Measurements from ENCODE around the gene SDK1.
"Not testable (repeated sequence)": the region's sequence is repeated elsewhere in the genome, so short reads cannot be mapped to it uniquely, and the experiment has no call there.

The SDK1 gene

DNA sequence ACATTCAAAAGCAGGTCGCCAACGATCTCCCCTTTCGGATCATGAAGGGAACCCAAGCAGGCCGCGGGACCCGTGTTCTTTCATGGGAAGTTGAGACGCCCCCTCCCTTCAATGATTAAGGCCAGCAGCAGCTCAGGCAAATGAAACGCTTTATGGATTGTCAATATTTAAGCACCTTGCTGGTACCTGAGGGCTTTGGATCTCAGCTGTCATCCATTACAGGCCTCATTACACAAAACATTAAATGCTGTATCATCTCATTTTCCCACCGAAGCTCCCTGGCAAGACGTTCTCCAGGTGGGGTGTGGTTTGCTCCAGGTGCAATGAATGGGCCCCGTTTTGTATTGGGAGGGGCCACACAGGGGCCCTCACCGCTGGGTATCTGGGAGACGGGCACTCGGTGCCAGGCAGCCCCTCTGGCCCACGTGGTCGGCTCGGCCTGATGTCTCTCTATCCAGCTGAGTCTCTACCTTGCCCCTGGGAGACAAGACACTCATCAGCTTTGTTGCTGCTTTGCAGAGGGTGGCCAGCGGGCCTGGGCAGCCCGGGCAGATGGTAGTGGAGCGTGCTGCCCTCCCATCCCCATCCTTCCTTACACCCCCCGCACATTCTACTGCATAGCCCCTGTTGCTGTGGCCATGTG lies 925.0 kb downstream of the SDK1 start:
- no peak for DNase-seq

DNA sequence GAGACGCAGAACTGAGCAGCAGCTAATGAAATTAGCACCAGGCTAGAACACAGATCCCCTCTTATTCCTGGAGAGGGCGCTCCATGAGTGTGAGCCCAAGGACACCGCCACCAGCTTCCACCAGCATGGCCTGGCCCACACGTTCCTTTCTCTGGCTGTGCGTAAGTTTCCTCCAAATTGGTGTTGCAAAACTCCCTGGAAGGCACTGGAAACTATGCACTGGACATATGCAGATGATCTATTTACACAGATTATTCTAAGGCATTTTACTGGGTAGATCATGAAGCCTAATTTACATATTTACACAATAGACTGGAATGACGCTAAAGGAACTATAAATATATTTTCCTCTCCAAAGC lies 925.5 kb downstream of the SDK1 start:
- DNase-seq = no peak

DNA sequence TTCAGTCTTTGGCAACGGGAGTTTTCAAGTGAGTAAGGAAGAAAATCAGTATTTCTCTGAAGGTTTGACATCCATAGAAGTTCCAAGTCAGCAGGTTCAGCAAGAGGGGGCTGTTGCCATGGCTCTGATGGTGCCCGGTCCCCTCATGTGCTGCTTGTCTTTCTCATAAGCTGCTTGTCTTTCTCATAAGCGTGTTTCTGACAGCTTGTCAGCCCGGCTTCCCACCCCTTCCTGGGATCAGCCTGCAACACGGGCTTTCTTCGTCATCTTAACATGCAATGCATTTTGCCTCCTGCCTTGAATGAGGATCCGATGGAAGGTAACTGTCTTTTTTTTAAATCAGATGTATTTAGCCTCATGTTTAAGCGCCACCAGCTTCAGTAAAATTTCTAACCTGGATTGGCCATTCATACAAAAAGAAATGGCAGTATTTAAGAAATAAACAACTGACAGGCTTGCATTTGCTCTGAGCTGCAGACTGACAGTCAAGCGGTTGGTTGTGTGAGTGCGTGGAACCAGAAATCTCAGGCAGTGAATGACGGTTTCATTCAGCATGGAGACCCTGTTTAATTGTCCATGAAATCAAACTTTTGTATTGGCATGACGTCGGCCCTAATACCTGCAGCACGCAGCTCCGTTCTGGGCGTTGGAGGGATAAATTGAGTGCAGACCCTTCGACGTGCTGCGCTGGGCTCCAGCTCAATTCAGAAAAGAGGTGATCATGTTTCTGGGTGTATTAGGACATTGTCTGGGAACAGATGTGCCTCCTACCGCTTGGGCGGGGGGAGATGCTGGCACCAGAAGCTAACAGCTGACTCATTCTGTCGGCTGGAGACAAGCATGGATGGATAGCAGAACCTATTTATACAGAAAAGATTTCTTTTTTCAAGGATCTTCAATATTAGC lies 926.3 kb downstream of the SDK1 start:
- DNase-seq = no peak

DNA sequence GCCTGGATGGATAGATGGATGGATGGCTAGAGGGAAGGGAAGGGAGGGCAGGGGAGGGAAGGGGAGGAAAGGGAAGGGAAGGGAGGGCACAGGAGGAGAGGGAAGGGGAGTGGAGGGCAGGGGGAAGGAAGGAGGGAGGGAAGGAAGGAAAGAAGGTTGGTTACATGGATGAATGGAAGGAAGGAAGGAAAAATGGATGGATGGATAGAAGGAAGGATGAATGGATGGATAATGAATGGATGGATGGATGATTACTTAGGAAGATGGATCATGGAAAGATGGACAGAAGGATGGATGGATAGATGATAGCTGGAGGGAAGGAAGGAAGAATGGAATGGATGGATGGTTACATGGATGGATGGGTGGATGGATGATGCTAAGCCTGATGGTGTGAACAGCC lies 929.3 kb downstream of the SDK1 start:
- no peak for DNase-seq

DNA sequence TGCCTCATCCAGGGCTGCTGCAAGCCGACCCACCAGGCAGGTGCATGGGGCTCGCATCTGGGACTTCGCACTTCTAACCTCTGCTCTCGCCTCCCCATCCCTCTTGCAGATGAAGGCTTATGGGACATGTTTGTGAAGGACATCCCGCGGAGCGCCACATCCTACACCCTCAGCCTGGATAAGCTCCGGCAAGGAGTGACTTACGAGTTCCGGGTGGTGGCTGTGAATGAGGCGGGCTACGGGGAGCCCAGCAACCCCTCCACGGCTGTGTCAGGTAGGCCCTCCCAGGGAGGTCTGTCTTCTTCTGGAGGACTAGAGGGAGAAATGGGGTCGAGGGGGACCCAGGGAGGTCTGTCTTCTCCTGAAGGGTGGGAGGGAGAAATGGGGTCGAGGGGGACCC lies 932.1 kb downstream of the SDK1 start:
- DNase-seq = no peak

DNA sequence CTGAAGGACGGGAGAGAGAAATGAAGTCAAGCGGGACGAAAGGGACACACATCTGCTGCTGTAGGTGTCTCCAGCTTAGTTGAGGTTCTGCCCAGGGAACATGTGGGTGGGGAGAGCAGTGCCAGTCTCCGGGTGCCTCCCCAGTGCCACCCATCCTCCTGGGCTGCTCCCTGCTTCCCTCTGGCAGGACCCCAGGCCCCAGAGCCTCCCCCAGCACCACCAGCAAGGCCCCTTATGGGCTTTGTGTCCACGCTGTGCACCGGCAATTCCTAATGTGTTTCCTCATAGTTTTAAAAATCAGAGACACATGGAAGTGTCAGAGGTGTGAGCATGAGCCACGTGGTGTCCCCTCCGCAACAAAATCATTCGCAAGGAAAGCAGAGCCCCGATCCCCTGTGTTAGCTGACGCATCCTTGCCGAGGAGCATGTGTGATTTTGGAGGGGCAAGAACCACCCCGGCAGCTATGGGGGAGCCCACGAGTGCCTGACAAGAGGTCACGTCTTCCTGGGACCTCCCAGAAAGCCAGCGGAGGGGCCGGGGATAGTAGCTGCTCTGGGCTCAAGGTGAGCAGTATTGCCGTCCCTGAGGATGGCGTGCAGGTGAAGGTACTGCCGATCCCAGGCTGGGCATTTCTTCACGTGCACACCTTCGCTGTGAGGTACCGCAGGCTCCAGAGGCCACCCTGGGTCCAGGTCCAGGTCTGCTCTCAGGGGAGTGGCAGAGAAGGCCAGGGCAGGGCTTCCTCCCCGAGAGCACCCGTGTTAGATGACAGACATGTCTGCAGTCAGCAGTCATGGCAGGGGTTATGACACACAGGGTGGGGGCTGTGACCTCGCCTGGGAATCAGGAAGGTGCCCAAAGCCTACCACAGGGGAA lies 932.8 kb downstream of the SDK1 start:
- no peak for DNase-seq

DNA sequence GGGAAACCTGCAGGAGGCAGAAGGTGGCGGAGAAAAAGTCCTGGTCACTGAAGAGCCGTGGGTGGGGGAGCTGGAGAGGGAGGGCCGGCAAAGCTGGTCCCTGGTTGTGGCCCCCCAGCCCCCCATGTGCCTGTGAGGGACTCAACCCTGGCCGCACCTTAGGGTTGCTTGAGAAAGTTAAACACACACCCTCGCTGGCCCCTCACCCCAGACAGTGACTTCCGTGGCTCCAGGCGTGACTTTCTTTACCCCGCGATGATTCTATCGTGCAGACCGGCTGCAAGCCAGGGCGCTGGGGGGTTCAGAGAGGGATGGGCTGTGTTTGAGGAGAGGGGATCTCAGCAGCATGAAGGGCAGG lies 933.4 kb downstream of the SDK1 start:
- DNase-seq = no peak

DNA sequence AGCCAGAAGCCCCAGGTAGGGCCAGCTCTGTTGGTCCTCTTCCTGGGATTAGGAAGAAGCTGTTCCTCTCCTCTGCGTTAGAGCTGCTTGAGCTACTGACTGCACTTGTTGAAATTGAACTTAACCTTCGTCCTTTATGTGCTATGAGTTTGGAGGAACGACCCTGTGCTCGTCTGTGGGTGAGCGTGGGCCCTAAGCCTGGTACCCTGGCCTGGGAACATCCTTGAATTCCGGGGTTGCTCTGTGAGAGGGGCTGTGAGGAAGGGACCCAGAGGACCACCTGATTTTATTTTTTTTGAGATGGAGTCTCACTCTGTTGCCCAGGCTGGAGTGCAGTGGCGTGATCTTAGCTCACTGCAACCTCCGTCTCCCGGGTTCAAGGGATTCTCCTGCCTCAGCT lies 933.8 kb downstream of the SDK1 start:
- no peak for DNase-seq

DNA sequence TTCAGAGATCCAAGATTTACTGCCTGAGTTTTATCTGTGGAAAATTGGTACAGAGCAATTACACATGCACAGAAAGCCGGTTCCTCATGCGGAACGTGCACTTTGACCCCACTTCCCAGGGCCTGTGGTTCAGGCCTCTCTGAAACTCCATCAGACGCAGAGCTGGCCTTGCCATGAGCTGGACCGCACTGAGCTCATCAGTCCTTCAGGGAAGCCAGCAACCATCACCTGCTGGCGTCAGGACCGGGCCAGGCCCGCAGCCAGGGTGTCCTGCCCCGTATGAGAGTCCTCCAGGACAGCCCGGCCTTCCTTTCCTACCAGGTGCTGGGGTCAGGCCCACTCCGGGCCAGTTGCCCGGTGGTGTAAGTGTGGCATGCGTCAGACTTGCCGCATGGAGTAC lies 934.5 kb downstream of the SDK1 start:
- DNase-seq = no peak

DNA sequence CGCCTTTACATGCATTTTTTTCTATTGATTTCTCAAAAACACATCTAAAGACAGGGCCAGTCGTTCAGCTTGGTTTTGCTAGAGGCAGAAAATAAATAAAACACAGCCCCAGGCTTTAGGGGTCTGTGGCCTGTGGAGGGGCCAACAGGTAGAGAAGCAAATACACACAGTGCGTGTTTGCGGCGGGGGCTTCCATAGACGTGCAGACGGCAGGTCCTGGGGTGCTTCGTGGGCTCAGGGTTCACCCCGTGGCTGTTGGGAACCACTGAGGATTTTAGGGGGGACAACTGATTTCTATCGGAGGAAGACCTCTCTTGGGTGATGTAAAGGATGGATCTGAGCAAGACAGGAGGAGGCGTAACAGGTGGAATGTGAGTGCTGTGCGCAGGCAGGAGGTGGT lies 935.3 kb downstream of the SDK1 start:
- no peak for DNase-seq

DNA sequence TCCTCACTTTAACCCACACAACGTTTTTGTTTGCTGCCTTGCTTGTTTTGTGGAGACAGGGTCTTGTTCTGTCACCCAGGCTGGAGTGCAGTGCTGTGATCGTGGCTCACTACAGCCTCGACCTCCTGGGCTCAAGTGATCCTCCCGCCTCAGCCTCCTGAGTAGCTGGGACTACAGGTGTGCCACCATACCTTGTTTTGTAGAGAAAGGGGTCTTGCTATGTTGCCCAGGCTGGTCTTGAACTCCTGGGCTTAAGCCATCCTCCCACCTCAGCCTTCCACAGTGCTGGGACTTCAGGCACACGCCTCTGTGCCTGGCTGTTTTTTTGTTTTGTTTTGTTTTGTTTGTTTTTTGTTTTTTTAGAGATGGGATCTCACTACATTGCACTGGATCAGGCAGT lies 935.8 kb downstream of the SDK1 start:
- DNase-seq = not testable (repeated sequence)

DNA sequence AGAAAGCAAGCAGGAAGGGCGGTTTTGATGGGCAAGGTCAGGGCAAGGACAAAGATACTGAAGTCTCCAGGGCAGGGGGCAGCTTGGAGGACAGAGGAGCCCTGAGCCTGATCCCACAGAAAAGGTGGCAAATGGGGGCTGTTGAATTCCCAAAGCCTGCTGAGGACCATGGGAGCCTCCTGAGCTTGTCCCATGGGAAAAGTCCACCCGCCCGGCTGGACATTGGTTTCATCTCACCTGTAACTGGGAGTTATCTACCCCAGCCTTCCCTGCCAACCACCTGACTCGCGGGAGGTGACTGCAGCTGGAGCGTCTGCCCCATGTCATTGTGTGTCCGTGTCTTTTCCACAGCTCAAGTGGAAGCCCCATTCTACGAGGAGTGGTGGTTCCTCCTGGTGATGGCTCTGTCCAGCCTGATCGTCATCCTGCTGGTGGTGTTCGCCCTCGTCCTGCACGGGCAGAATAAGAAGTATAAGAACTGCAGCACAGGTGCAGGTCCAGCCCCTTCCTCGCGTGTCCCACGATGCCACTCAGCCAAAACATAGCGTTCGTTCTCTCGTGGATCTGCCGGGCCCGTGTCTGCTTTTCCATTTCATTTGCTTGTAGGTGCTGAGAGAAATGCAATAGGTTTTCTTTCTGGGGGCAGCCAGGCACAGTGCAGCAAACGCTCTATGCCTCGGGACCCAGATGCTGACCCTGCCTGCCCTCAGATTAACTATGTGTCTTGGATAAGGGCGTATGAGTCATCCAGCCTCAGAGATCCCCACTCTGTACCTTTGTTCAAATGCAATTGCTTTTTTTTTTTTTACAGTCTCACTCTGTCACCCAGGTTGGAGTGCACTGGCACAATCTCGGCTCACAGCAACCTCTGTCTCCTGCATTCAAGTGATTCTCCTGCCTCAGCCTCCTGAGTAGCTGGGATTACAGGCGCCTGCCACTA lies 936.5 kb downstream of the SDK1 start:
- no peak for DNase-seq

DNA sequence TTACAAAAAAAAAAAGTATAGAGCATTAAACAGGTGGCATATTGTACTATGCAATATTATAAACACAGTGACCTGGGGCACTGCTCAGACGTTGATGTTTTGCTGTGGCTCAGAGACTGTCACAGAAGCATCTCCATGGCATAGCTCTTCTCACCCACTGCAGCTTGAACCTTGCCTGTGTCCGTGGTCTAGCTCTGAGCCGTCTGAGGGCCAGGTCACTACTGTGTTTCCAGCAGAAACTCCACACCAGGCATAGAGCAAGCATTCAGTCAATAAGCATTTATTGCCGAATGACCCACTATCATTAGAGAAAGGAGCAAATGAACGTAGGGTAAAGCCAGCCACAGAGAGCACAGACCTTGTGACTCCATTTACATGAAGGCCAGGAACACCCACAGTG lies 937.8 kb downstream of the SDK1 start:
- no peak for DNase-seq

DNA sequence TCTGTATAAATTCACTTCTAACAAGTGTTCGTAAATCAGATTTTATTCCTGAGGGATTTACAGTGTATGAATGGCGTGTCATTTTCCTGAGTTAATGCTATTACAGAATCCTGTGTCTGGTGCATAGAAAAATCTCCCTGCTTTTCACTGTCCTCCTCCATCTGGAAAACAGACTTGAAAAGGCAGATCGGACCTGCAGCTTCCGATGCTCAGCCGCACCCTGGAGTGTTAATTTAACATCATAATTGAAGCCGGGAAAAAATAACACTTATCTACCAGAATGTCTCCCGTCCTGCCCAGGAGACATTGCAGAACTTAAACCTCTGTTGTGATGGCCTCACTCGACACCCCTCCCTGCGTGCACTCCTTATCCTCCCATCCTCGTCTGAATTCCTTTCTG lies 939.0 kb downstream of the SDK1 start:
- no peak for DNase-seq

DNA sequence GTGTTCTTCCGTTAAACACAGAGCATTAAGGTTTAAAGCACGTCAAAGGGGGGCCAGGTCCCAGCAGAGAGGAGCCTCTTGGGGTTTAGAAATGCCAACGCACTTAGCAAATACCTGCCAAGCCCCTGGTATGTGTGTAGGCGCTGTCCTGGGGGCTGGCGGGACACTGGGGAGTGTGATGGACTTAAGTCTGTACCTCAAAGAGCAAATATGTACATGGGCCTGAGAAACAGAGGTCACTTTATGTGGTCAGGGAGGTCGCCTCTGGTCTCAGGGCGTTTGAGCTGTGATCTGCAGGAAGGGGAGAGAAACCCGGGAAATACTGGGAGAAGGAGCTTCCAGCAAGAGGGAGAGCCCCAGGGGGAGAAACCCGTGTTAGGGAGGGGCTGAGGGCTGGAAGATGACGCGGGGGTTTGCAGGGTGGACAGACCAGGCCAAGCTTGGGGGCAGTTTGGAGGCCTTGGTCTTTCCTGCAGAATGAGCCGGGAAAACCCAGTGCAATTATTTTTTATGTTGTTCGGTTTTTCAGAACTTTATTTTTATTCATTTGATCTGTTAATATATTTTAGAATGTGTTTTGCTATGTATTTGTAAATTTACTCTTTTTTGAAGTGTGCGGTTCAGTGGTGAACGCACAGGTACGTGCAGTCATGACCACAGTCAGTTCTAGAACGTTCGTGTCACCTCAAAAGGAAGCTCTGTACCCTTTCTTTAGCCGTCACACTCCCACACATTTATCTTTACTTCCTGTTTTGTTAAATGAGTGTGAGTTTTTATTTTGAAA lies 939.7 kb downstream of the SDK1 start:
- no peak for DNase-seq

DNA sequence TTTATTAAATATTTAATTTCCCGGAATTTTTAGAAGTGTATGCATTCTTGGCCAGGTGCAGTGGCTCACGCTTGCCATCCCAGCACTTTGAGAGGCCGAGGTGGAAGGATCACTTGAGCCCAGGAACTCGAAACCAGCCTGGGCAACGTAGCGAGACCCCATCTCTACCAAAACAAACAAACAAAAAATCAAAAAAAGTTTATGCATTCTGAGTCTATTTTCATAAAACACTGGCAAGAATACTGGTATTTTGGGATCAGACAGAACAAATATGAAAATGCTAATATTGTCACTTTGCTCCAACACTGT lies 940.2 kb downstream of the SDK1 start:
- no peak for DNase-seq

DNA sequence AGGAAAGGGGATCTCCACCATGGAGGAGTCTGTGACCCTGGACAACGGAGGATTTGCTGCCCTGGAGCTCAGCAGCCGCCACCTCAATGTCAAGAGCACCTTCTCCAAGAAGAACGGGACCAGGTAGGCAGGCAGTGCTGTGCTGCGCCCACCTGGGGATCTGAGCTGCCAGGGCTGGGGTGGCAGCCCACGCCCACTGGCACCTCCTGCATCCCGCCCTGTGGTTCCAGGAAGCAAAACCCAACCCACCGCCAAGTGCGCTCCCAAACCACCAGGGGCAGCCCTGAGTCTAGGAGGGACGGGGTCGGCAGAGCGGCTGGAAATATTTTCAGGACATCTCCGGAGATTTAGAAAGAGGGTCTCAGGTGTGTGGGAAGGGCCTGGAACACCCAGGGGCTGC lies 940.7 kb downstream of the SDK1 start:
- no peak for DNase-seq

DNA sequence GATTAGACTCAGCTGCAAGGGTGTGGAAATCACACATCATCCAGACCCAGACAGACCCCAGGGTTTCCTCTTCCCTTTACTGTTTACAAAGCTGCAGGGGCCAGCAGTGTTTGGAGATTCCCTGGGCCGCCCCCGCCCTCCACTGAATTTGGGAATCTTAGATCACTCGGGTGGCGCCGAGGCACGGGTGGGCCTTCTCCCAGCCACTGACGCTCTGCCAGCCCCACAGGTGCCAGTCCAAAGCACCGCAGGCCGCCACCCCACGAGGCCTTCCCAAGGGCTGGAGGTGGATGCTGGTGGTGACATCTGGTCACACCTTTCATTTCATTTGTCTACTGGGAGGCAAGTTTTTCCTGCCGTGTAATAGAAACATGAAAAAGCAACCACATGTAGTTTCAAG lies 941.7 kb downstream of the SDK1 start:
- DNase-seq = no peak

DNA sequence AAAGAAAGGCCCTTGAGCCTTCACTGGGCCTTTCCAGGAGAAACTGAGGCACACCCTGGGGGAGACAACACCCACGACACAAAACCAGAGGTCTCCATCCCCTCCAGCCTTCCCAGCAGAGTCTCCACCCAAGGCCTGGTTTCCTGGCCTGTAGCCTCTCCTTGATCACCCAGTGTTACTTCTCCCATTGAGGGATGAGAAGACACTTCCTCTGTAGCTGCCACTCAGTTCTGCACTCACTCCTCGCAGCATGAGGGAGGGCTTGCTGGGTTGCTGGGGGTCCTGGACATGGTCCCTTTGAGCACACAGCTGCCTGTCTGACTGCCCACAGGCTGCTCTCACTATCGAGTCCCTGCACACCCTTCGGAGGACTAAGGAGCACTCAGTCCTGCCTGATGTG lies 943.0 kb downstream of the SDK1 start:
- no peak for DNase-seq

DNA sequence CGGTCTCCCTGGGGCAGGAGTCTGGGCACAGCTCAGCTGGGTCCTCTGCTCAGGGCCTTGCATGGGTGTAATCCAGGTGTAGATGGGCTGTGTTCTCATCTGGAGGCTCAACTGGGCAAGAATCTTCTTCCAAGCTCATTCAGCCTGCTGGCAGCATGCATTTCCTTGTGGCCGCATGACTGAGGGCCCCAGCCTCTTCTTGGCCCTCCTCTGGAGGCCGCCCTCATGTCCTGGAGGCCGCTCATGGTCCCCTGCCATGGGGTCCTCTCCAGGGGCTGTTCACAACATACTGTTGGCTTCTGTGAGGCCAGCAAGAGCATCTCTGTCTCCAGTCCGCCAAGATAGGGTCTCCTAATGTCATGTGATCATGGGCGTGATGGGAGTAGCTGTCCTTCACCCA lies 943.6 kb downstream of the SDK1 start:
- DNase-seq = no peak

DNA sequence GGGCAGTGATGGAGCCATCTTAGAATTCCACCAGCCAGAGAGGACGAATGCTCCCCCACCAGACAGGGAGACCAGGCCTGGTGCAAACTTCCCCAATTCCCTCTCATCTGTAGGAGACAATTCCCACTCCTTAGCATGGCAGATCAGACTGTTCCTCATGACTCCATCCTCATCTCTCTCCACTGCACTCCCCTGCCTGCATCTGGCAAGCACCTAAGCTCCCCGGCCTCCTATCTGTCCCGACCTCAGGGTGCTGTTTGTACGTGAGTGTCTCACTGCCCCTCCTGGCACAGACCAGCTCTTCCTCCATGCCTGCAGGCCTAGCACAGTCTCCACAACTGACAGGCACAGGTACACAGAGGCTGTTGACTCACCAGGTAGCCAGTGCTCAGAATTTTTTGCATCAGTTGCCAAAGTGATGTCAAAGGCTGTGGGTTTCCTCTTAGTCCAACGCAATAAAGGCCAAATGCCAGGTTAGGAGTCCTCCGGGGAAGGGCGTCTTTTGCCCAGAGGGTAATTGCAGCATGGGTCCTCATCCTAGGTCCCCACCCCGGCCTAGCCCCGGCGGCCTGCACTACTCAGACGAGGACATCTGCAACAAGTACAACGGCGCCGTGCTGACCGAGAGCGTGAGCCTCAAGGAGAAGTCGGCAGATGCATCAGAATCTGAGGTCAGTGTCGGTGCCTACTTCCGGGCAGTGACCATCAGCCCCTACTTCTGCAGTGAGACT lies 944.2 kb downstream of the SDK1 start:
- no peak for DNase-seq

All from NCI-H446 treated with DMSO at 0.1 percent for 48 hours (cell line).